Activated T-cell treated with anti-CD3 and anti-CD28 coated beads, Interleukin-2, amount 50 U/mL, for 48 hours (primary cell): ENCODE results near the gene SH2D5.
A peak's percentile ranks its signal among the peaks of the same experiment; 100 is the strongest.

Experiments used
- DNase-seq, 2 experiments: peaks; one replicate each; pipeline ENCODE4 v3.0.0-alpha.2; 2020

The SH2D5 gene

DNA sequence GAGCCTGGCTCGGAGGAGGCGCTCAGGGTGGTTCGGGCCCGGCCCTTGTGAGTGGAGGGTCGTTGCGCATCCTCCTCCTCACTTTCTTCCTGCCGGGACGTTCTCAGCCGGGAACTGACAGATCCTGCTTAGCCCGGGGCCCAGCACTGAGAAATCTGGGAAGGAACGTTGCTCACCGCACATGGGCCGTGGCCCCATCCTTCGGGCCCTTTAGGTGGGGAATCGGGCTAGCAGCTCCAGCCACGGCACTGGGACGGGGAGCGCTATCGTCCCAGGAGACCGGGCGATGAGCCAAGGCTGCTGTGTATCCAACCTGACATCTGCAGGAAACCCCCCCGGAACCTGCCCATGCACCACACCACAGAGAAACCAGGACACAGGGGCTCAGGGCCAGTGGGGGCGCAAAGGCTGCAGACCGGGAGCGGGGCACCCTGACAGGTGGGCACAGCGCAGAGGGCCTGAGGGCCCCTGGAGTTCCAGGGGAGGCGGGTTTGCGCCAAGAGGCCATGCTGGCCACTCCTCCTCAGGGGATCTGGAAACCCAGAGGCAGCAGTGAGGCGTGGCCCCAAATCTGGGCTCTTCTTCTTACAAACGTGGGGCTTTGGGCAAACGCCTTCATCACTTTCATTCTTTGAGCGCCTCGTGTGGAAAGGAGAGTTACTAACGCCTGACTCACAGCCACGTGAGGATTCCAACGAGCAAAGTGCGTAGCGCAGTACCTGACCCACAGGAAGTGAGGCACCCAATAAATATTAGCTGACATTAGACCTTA lies at the start of gene SH2D5:
Gene SH2D5, minus strand, starts transcription at position 116 of the 772 bp plus-strand sequence. CDS start 4,659 bp downstream, outside the sequence.
- peak; percentile 82 to 83 for DNase-seq

DNA sequence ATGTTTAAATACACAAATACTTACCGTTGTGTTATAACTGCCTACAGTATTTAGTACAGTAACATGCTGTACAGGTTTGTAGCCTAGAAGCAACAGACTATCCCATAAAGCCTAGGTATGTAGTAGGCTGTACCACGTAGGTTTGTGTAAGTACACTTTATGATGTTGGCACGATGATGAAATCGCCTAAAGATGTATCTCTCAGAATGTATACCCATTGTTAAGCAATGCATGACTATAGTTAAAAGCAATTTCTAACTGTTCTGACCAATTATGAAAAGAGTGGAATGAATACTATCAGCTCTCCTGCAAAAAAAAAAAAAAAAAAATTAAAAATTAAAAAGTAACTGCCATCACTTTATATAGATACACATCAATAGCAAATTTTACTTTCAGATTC lies 43.2 kb upstream of the SH2D5 start:
- DNase-seq = no peak

DNA sequence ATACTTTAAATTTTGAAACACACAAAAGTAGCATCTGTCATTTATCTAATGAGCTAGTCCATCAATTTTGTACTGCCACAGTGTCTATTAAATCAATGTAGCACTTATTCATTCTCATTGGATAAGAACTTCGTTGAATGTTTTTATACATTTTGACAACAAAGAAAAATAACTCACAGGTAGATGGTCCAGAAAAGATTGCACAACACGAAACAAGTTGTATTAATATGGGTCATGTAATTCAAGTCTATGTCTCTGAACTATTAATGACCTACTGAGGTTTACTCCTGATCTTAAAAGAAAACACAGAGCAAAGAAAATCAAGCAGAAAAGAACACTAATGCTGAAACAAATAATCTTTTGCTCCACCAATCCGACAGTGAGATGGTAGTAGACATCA lies 39.3 kb upstream of the SH2D5 start:
- DNase-seq = no peak

- no peak for DNase-seq
Observed at GRCh38 chr1:20770314-20771087, 38.0 kb upstream of the SH2D5 start.

- DNase-seq = no peak
Observed at GRCh38 chr1:20767271-20767670, 34.8 kb upstream of the SH2D5 start.

DNA sequence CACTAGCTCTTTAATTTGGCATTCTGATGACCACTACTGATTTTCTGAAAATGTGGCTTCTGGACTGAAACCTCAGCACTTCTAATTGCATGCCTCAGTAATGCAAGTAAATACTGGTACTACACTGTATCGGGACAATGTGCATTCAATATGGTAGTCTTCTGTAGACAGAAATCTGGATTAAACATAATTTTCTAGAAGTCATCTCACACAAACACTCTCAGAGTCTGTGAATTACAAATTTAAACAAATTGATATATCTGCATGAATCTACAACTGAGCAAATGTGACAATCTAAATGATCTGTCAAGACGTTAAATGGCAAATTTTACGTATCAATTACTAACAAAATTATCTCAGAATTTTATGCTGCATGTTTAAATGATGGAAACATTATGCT lies 30.9 kb upstream of the SH2D5 start:
- no peak for DNase-seq

DNA sequence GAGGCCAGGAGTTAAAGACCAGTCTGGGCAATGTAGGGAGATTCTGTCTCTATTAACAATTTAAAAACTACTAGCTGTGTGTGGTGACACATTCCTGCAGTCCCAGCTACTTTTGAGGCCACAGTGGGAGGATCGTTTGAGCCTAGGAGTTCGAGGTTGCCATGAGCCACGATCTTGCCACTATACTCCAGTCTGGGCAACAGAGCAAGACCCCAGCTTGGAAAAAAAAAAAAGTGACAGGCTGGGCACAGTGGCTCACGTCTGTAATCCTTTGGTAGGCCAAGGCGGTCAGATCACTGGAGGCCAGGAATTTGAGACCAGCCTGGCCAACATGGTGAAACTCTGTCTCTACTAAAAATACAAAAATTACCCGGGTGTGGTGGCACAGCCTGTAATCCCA lies 27.8 kb upstream of the SH2D5 start:
- no peak for DNase-seq

- no peak for DNase-seq
Observed at GRCh38 chr1:20753589-20753988, 21.1 kb upstream of the SH2D5 start.

GRCh38 chr1:20751462-20751990 lies 19.0 kb upstream of the SH2D5 start:
- no peak for DNase-seq

- no peak for DNase-seq
Observed at GRCh38 chr1:20742671-20743070, 10.2 kb upstream of the SH2D5 start.

GRCh38 chr1:20740781-20741180 lies 8.3 kb upstream of the SH2D5 start:
- DNase-seq = no peak

DNA sequence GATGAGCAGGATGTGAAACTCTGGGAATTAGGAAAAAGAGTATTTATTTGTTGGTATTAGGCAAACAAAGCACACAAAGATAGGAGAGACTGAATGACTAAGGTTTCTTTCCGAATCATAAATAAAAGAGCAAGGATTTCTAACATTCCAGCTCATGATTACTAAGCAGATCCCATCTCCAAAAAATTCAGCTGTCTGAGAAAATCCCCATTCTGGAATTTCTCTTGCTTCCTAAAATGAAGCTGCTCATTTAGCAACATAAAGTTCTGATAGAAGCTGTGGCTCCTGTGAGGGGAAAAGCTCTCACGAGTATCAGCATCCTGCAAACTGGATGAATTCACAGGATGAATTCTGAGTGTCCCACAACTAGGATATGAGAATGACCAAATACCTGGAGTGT lies 6.7 kb upstream of the SH2D5 start:
- no peak for DNase-seq

DNA sequence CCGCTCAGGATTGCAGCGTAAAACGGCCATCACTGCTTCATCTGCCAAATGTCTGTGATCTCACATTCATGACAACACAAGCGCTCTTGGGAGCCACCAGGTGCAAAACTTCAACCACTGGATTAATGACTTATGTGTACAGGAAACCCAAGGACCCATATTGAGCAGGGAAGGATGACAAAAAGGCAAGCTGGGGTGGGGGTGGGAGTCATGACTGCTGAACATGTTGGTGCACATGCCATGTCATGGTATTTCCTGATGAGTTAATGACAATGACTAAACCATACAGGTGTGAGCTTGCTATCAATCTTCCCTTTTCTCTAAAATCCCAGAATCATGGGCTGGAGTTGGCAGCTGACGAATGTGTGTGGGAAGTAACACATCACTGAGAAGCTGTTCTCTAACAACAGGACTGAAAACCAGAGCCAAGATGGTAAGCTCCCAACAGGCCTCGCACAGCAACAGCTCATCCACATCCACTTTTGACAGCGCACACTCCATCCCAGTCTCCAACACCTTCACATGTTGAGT lies 3.1 kb upstream of the SH2D5 start:
- DNase-seq = no peak

GRCh38 chr1:20733360-20733975 lies 965 bp upstream of the SH2D5 start:
- DNase-seq = no peak

DNA sequence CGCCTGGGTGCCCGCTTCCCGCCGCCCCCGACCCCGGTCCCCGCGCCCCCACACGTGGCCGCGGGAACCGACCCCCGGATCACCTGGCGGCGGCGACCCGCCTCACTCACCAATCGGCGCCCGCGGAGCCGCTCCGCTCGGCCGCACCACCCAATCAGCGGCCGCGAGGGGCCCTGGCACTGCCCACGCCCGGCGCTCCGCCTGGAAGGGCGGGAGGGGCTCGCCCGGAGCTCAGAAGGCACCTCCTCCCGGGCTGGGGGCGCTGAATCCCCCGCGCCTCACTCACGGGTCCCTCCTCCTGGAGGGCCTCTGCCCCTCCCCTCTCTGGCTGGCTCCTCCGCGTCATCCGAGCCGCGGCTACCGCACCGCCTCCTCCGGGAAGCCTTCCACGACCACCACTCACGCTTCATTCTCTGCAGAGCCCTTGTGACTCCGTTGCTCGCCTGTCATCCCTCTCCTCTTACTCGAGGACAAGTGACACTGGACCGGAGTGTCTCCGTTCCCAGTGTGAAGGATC lies 374 bp downstream of the SH2D5 start:
- peak; percentile 64 to 72 for DNase-seq

DNA sequence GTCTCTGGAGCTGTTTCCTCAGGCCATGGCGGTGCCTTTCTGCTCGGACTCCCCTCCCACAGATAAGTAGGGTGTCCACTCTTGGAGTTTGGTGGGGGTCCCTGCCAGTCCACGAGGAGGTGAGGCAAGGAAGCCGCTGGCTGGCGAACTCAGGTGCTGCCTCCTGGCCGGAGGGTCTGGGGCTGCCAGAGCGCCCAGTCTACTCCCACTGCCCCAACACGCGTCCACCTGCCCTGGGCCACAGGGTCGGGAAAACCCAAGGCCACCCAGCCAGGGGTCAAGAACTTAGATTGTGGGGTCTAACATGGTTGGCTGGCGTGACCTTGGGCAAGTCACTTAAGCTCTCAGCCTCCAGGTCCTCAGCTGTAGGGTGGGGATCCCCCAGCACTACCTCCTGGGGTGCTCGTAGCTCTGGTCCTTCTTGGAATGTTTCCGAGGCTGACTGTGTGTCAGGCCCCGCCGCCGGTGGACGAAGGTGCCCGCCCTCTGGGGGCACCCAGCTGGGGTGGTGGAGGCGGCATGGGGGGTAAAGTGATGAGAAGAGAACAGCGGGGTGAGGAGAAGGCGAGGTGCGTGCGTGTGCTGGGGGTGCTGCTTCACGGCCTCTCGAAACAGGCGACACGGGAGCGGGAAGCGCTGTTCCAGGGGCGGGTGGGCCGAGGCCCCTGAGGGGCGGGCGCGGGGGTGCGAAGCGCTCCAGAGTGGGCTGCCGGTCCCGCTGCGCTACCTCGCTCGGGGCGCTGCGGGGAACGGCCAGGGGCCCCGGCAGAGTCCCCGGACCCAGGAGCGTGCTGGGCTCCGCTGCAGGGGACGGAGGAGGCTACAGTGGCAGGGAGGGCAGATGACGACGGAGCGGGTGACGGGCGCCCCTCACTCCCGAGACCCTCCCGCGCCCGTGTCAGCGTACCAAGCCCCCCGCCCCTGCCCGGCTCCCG lies 1.2 kb downstream of the SH2D5 start:
- DNase-seq = peak in 1 of 2 experiments; percentile 42

GRCh38 chr1:20730690-20731056 lies 1.8 kb downstream of the SH2D5 start:
- DNase-seq = no peak

DNA sequence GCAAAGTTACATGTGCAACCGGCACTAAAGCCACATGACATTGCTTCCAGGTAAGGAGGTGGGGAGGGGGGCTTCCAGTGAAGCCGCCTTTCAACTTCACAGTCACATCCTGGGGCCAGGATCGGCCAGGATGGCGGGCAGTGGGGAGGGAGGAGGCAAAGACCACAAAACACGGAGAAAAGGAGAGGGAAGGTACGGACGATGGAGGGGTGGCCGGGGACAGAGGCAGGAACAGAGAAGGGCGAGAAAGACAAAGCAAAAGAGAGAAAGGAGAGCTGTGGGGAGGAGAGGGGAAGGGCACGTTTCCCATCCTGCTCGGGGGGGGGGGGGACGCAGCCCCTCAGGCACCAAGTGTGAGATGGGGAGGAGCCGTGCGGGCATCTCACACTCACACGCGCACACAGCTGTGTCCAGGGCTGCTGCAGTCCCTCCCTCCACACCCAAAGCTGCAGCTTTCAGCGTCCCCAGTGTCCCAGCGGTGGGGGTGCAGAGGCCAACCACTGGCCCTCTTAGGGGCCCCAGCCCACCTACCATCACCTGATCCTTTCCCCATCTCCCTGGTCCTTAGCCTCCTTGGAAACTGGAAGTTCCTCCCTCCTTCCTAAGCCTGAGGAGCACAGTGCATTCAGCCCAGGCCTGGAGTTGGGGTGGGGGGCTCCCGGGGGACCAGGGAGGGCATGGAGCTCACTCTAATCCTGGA lies 2.4 kb downstream of the SH2D5 start:
- DNase-seq = no peak

DNA sequence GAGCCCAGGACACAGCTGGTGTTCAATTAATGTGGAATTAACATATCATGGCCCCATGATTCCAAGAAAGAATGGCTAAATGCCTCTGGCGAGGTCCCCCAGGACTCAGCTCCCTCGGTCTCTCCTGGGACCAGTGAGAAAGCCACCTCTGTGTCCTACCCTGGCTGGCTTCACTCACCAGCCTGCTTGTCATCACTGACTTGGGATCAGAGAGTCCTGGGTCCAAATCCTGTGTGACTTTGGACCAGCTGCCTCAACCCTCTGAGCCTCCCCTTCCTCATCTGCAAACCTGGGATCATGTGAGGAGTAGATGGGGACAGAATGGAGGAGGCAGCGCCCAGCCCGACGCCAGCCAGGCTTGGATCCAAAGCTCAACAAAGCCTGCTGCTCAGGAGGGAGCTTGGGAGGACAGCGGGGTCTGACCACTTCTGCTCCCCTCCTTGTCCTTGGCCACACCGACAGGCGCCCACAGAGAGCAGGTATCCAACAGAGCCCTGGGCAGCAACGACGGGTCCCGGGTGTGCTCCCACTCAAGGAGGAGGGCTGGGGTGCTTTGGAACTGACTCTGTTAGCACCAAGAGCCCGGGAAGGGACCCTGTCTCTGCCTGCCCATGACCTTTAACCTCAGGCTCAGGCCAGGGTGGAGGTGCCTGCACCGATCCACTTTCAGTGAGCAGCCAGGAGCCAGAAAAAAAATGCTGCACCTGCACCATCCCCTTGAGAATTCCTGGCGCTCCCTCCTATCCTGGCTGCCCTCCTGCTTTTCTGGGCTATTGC lies 3.2 kb downstream of the SH2D5 start:
- DNase-seq = no peak

DNA sequence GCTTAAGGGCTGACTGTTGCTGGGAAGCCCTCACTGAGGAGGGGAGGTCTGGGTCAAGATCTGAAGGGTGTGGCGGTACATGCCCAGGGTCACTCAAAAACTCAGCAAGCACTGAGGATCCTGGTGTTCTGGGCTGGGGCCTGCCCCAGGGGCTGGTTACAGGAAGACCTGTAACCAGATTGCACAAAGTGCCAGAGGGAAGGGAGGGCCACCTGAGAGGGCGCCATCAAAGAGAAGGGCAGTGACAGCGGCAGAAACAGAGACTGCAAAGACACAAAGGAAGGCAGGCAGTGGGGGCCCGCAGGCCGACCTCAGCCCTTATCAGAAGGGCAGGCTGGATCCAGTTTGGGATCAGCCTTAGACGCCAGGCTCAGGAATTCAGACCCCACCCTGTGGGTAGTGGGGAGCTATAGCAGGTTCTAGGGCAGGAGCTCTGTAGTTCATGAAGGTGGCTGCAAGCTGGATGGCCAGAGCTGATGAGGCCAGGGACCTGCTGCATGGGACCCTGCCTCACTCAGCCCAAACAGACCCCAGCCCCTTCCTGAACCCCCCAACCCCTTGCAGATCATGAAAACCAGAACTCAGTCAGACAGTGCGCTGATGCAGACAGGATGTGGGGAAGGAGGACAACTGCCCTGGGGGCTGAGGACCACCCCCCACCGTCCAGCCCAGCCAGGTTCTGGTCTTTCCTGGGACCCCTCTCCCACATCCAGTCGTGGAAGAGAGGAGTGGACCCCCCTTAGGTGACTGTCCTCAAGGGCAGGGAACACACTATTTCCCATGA lies 3.9 kb downstream of the SH2D5 start:
- DNase-seq = no peak
